Fibroblast of villous mesenchyme (primary cell): ENCODE measurements around the gene OR52E8. TPM values are rescaled to one million over a fixed set of nuclear protein-coding genes. Genes with fewer than 3 reads are reported as not detected.

Experiments used
- DNase-seq: peaks from one replicate; pipeline ENCODE4 v3.0.0-alpha.2; 2010; ENCODE audit warnings: low read depth
- H3K4me3 ChIP-seq: 2 replicates; pipeline ENCODE4 v1.5.1; 2011; ENCODE audit warnings: low read depth, mild to moderate bottlenecking, low read length
- CTCF ChIP-seq: IDR thresholded peaks from 2 replicates; pipeline ENCODE4 v1.5.1; 2012; ENCODE audit warnings: low read depth, mild to moderate bottlenecking, low read length; ENCODE audit not compliant: insufficient read depth
- total RNA-seq: library from RNA; depleted of rRNA; stranded (reverse); fragments of >200 nt; gene quantifications from 2 replicates; pipeline ENCODE4 v1.2.3, GENCODE V29; 2012

OR52E8 gene
- not detected in 2 replicates for total RNA-seq

- no peak for TF ChIP-seq CTCF
- no peak within 1 kb of the TSS for H3K4me3 ChIP-seq
- DNase-seq: no peak
Measured at GRCh38 chr11:5857590-5857989, at the start of gene OR52E8. Gene OR52E8, minus strand, starts transcription at chr11:5857690. Its CDS starts 0 bp downstream, at chr11:5857690.

DNA sequence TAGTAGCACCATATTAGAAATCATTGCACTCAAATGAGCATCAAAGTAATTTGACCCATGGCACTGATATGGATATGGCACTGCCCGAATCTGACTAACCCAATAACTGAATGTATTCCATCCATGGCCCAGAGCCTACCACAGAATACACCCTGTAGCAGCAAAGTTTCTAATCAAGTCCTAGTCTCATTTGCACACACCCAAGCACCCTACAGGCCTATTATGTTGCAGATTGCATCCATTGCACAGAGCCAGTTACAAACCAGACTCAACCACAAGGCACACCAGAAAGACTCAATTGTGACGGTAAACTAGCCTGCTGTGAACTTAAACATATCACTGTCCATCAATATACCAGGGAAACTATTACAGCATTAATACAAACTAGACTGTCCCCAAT lies 42.0 kb upstream of the OR52E8 start:
- no peak overlapping the region for H3K4me3 ChIP-seq
- no peak for DNase-seq
- TF ChIP-seq CTCF: no peak

- no peak for TF ChIP-seq CTCF
- DNase-seq: no peak
- no peak within 1 kb of the TSS for H3K4me3 ChIP-seq
Measured at GRCh38 chr11:5892908-5893307, 35.4 kb upstream of the OR52E8 start, which contains the start of gene OR52E5. Gene OR52E5, plus strand, starts transcription at chr11:5893208. Its CDS starts 7,569 bp downstream, at chr11:5900777.

DNA sequence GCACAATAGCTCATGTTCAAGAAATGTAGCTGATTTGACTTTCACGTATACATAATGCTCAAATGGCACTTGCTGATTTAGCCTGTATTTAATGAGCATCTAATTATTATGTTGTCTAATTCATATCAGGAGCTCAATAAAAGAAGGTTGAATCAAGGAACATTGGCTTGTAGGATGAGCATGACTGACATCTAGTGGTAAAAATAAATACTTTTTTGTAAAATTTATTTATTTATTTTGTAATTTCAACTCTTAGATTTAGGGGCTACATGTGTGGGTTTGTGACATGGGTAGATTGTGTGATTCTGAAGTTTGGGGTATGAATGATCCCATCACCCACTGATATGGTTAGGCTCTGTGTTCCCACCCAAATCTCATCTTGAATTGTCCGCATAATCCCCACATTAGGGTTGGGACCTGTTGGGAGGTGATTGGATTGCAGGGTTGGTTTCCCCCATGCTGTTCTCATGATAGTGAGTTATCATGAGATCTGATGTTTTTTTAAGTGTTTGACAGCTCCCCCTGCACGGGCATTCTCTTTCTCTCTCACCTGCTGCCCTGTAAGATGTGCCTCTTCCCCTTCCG lies 33.8 kb upstream of the OR52E8 start:
- no peak overlapping the region for H3K4me3 ChIP-seq
- DNase-seq: peak; percentile 19
- TF ChIP-seq CTCF: peak; percentile 43

- no peak for TF ChIP-seq CTCF
Measured at GRCh38 chr11:5887661-5888060, 30.2 kb upstream of the OR52E8 start.

DNA sequence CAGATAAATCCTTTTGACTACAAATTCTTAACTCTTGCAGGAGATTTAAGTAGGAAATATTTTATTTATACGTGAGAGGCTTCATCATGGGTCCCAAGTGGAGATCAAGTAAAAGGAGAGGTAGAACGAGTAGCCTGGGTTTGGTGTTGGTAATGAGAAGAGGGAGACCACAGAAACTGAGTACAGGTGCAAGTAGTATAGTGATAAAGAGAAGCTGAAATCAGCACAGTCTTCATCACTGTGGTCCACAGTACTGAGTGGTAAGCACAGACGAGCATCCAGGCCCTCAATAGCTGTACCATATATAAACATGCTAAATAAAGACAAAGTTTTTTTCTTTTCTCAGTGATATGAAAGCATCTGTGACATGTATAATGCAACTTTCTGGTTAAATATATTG lies 29.7 kb upstream of the OR52E8 start:
- no peak for TF ChIP-seq CTCF
- no peak for DNase-seq
- no peak overlapping the region for H3K4me3 ChIP-seq

More at GRCh38 chr11:5887661-5888060, 30.2 kb upstream of the OR52E8 start:
- H3K4me3 ChIP-seq: no peak overlapping the region
- no peak for DNase-seq

DNA sequence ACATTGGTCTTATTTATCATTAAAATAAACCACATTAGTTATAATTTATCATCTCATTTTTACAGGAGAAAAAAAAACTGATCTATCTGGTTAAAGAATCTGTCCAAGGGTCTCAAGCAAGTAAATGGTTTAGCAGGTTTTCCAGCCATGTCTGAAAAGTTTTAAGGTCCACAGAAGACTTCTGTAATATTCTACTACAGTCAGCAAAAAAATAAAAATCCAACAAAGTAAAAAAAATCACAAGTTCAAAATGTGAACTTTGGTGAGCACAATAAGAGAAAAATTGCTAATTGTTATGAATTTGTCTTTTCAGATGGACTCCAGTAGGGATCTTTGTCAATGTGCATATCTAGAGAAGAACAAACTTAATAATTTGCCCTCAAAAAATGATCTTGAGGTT lies 24.3 kb upstream of the OR52E8 start:
- no peak for TF ChIP-seq CTCF
- DNase-seq: no peak
- no peak overlapping the region for H3K4me3 ChIP-seq
